H1 (cell line): ENCODE data around the gene SLC15A1. TPM values are rescaled to one million over a fixed set of nuclear protein-coding genes. Genes with fewer than 3 reads are reported as not detected.

ENCODE experiments used
- CTCF ChIA-PET: fragments of 300-600 bp; sonication (Branson Sonifier 250); formaldehyde crosslinking; loops from one replicate; lab custom pipeline; 2021; ENCODE audit not compliant: partially characterized antibody; lab: Charles Lee
- POLR2A ChIA-PET: fragments of 300-600 bp; sonication (Branson Sonifier 250); formaldehyde crosslinking; loops from one replicate; lab custom pipeline; 2021; ENCODE audit warnings: inconsistent platforms; ENCODE audit not compliant: partially characterized antibody; lab: Charles Lee
- DNase-seq, 2 experiments: peaks; one replicate each; pipeline versions ENCODE4 v3.0.0 to v3.0.0-alpha.2; 2010 to 2022; ENCODE audit warnings: low spot score in 2 of 2, low read depth in 1 of 2, mixed read lengths in 1 of 2
- FAIRE-seq: peaks from 2 replicates; lab custom pipeline; 2011; peaks lifted over from hg19 to GRCh38; lab: Jason Lieb, UNC
- H2AFZ ChIP-seq: 2 replicates; pipeline ENCODE4 v1.8.1; 2012; ENCODE audit warnings: low read length, inconsistent platforms
- H2AK5ac ChIP-seq: 2 replicates; pipeline ENCODE4 v1.6.1; 2013; ENCODE audit warnings: low read depth, low read length
- H2BK120ac ChIP-seq: replicated peaks from 2 replicates; pipeline ENCODE3; 2013; ENCODE audit warnings: low read depth, low read length, inconsistent platforms
- H2BK12ac ChIP-seq: 2 replicates; pipeline ENCODE4 v1.6.1; 2013; ENCODE audit warnings: low read depth, low read length
- H2BK15ac ChIP-seq: 2 replicates; pipeline ENCODE4 v1.6.1; 2013; ENCODE audit warnings: low read length
- H2BK20ac ChIP-seq: 2 replicates; pipeline ENCODE4 v1.6.1; 2013; ENCODE audit warnings: low read length
- H2BK5ac ChIP-seq: 2 replicates; pipeline ENCODE4 v1.6.1; 2013; ENCODE audit warnings: low read depth, low read length
- H3K14ac ChIP-seq: 2 replicates; pipeline ENCODE4 v1.6.1; 2013; ENCODE audit warnings: inconsistent platforms; ENCODE audit not compliant: insufficient read length
- H3K18ac ChIP-seq: 2 replicates; pipeline ENCODE4 v1.6.1; 2013; ENCODE audit warnings: low read length; ENCODE audit errors: extremely low read depth
- H3K23ac ChIP-seq: 2 replicates; pipeline ENCODE4 v1.6.1; 2013; ENCODE audit warnings: inconsistent platforms; ENCODE audit not compliant: insufficient read length
- H3K23me2 ChIP-seq: 2 replicates; pipeline ENCODE4 v1.6.1; 2013; ENCODE audit warnings: low read depth, low read length
- H3K27ac ChIP-seq: 2 replicates; pipeline ENCODE4 v1.6.1; 2011; ENCODE audit warnings: low read depth, low read length, inconsistent platforms
- H3K27me3 ChIP-seq, 4 experiments: replicated peaks in 1 of 4; 1 replicate in 1 of 4; 2 replicates in 3 of 4; pipeline versions ENCODE4 v1.6.1 to v1.8.1; 2011 to 2013; ENCODE audit warnings: low read length in 3 of 4, mild to moderate bottlenecking in 3 of 4, inconsistent platforms in 2 of 4, mixed read lengths in 2 of 4, moderate library complexity in 1 of 4; ENCODE audit not compliant: control insufficient read depth in 3 of 4, insufficient read depth in 3 of 4; ENCODE audit errors: extremely low read depth in 1 of 4
- H3K36me3 ChIP-seq, 4 experiments: 2 replicates each; pipeline versions ENCODE4 v1.6.1 to v1.8.1; 2011 to 2013; ENCODE audit warnings: mild to moderate bottlenecking in 4 of 4, low read length in 3 of 4, moderate library complexity in 2 of 4, control low read depth in 1 of 4, inconsistent platforms in 1 of 4; ENCODE audit not compliant: insufficient read depth in 4 of 4, control insufficient read depth in 2 of 4
- H3K4ac ChIP-seq: replicated peaks from 2 replicates; pipeline ENCODE3; 2013; ENCODE audit warnings: low read length, low read depth, mixed read lengths, inconsistent platforms; ENCODE audit not compliant: insufficient read length
- H3K4me1 ChIP-seq, 4 experiments: replicated peaks in 1 of 4; 1 replicate in 1 of 4; 2 replicates in 3 of 4; pipeline versions ENCODE4 v1.6.1 to v1.8.1; 2011 to 2013; ENCODE audit warnings: low read length in 3 of 4, inconsistent platforms in 2 of 4, mixed read lengths in 1 of 4; ENCODE audit not compliant: insufficient read depth in 4 of 4, control insufficient read depth in 3 of 4
- H3K4me2 ChIP-seq, 2 experiments: 2 replicates each; pipeline versions ENCODE4 v1.6.1 to v1.8.1; 2011 to 2013; ENCODE audit warnings: low read depth in 2 of 2, low read length in 2 of 2, control low read depth in 1 of 2, inconsistent platforms in 1 of 2, mild to moderate bottlenecking in 1 of 2; ENCODE audit not compliant: insufficient read depth in 1 of 2
- H3K4me3 ChIP-seq, 4 experiments: fragments of 200-600, 300-600 bp in 1 of 4; sonication (generic), shearing (Covaris generic), sonication (Bioruptor Twin) in 1 of 4; 2 replicates each; pipeline versions ENCODE4 v1.5.1 to v1.8.1; 2011 to 2016; ENCODE audit warnings: low read length in 4 of 4, low read depth in 3 of 4, control low read depth in 2 of 4, inconsistent platforms in 2 of 4, mild to moderate bottlenecking in 2 of 4, mixed read lengths in 1 of 4, moderate library complexity in 1 of 4; ENCODE audit not compliant: insufficient read depth in 2 of 4; ENCODE audit errors: extremely low read depth in 1 of 4
- H3K56ac ChIP-seq: replicated peaks from 2 replicates; pipeline ENCODE3; 2013; ENCODE audit warnings: low read depth, mild to moderate bottlenecking, mixed read lengths, low read length, inconsistent platforms; ENCODE audit not compliant: insufficient read length
- H3K79me1 ChIP-seq: 2 replicates; pipeline ENCODE4 v1.6.1; 2013; ENCODE audit warnings: low read depth, low read length, control low read depth
- H3K79me2 ChIP-seq, 2 experiments: 2 replicates each; pipeline versions ENCODE4 v1.6.1 to v1.8.1; 2012 to 2013; ENCODE audit warnings: low read length in 2 of 2, mild to moderate bottlenecking in 2 of 2, inconsistent platforms in 1 of 2; ENCODE audit not compliant: insufficient read depth in 2 of 2, control insufficient read depth in 1 of 2
- H3K9ac ChIP-seq, 4 experiments: replicated peaks in 1 of 4; 1 replicate in 1 of 4; 2 replicates in 3 of 4; pipeline versions ENCODE4 v1.6.1 to v1.8.1; 2011 to 2013; ENCODE audit warnings: low read depth in 3 of 4, low read length in 3 of 4, control low read depth in 2 of 4, mild to moderate bottlenecking in 2 of 4, moderate library complexity in 2 of 4, inconsistent platforms in 1 of 4; ENCODE audit errors: extremely low read depth in 1 of 4
- H3K9me3 ChIP-seq, 2 experiments: 2 replicates each; pipeline versions ENCODE4 v1.6.1 to v1.8.1; 2012 to 2013; ENCODE audit warnings: mild to moderate bottlenecking in 2 of 2, moderate library complexity in 2 of 2, control low read depth in 1 of 2, inconsistent platforms in 1 of 2, low read depth in 1 of 2, low read length in 1 of 2, mixed read lengths in 1 of 2; ENCODE audit not compliant: insufficient read depth in 2 of 2
- H4K20me1 ChIP-seq, 2 experiments: replicated peaks in 1 of 2; 2 replicates each; pipeline versions ENCODE3 to v1.8.1; 2011 to 2013; ENCODE audit warnings: inconsistent platforms in 2 of 2, low read length in 2 of 2, mild to moderate bottlenecking in 1 of 2; ENCODE audit not compliant: insufficient read depth in 2 of 2, control insufficient read depth in 1 of 2
- H4K5ac ChIP-seq: 2 replicates; pipeline ENCODE4 v1.6.1; 2013; ENCODE audit warnings: low read length, low read depth, mixed read lengths, inconsistent platforms; ENCODE audit not compliant: insufficient read length
- H4K8ac ChIP-seq: 2 replicates; pipeline ENCODE4 v1.8.0; 2013; ENCODE audit warnings: mild to moderate bottlenecking, moderate library complexity, low read length, inconsistent platforms; ENCODE audit not compliant: insufficient read depth; ENCODE audit errors: extremely low read depth
- H4K91ac ChIP-seq: replicated peaks from 2 replicates; pipeline ENCODE3; 2013; ENCODE audit warnings: low read length, mixed read lengths, inconsistent platforms; ENCODE audit not compliant: insufficient read length
- ASH2L ChIP-seq: fragments of 200-600, 300-600 bp; sonication (generic); IDR thresholded peaks from one replicate; pipeline ENCODE4 v1.7.1; 2017; ENCODE audit warnings: low read length
- CTCF ChIP-seq, 3 experiments: IDR thresholded peaks; 1 replicate in 2 of 3; 2 replicates in 1 of 3; pipeline versions ENCODE4 v1.5.1 to v1.6.1; 2011; ENCODE audit warnings: low read length in 3 of 3, mild to moderate bottlenecking in 3 of 3, inconsistent platforms in 2 of 3, low read depth in 1 of 3, moderate library complexity in 1 of 3; ENCODE audit not compliant: insufficient read depth in 1 of 3; ENCODE audit errors: control extremely low read depth in 1 of 3
- EZH2 ChIP-seq: fragments of 200-600 bp; sonication (generic); IDR thresholded peaks from 2 replicates; pipeline ENCODE4 v1.7.1; 2012; ENCODE audit warnings: low read depth, mild to moderate bottlenecking, moderate library complexity, low read length, inconsistent platforms; ENCODE audit not compliant: severe bottlenecking
- FOSL1 ChIP-seq: IDR thresholded peaks from 2 replicates; pipeline ENCODE4 v1.6.1; 2011; ENCODE audit warnings: mild to moderate bottlenecking, low read depth, low read length, moderate library complexity; ENCODE audit not compliant: insufficient read depth
- HDAC2 ChIP-seq, 2 experiments: fragments of 300-600 bp in 1 of 2; sonication (generic) in 1 of 2; IDR thresholded peaks; 2 replicates each; pipeline ENCODE4 v1.6.1; 2011 to 2012; ENCODE audit warnings: low read depth in 2 of 2, low read length in 2 of 2, mild to moderate bottlenecking in 2 of 2, moderate library complexity in 2 of 2, borderline replicate concordance in 1 of 2, inconsistent platforms in 1 of 2
- MAX ChIP-seq: IDR thresholded peaks from 2 replicates; pipeline ENCODE4 v1.6.1; 2012; ENCODE audit warnings: inconsistent platforms
- POLR2AphosphoS5 ChIP-seq: IDR thresholded peaks from 2 replicates; pipeline ENCODE4 v1.6.1; 2011; ENCODE audit warnings: low read depth, low read length
- RFX5 ChIP-seq: IDR thresholded peaks from 2 replicates; pipeline ENCODE4 v1.6.1; 2011; ENCODE audit warnings: low read depth, low read length, improper control_type of control experiment, borderline replicate concordance
- RXRA ChIP-seq: IDR thresholded peaks from 2 replicates; pipeline ENCODE4 v1.6.1; 2011; ENCODE audit warnings: low read depth, mild to moderate bottlenecking, low read length, moderate library complexity; ENCODE audit not compliant: insufficient read depth
- SP1 ChIP-seq: IDR thresholded peaks from 2 replicates; pipeline ENCODE4 v1.6.1; 2011; ENCODE audit warnings: low read depth, low read length
- WGBS, 2 experiments: shearing (Covaris generic) in 1 of 2; methylation state at CpG; one replicate each; pipeline versions ENCODE4 v1.1.6 to v1.1.7; 2013 to 2015; ENCODE audit warnings: low lambda C conversion rate in 2 of 2, mixed read lengths in 2 of 2, inconsistent platforms in 1 of 2, low coverage in 1 of 2, missing lambda C conversion rate in 1 of 2; ENCODE audit not compliant: insufficient replicate concordance in 2 of 2, insufficient coverage in 1 of 2, insufficient read length in 1 of 2; ENCODE audit errors: extremely low coverage in 1 of 2, missing lambda C conversion rate in 1 of 2; 5-methylcytosine and 5-hydroxymethylcytosine counted together
- polyA plus RNA-seq, 7 experiments: library from polyadenylated mRNA; depleted of rRNA in 3 of 7; stranded (reverse) in 5 of 7; unstranded in 2 of 7; fragments of >200 nt in 5 of 7; fragments of 200-250 nt in 2 of 7; gene quantifications; 1 replicate in 5 of 7; 2 replicates in 1 of 7; 4 replicates in 1 of 7; pipeline versions ENCODE4 v1.2.1 to v1.2.3, GENCODE V29; 2011 to 2013; ENCODE audit warnings: missing spikeins in 2 of 7, mixed read lengths in 2 of 7
- total RNA-seq: library from RNA; stranded (reverse); fragmentation: NEBNext Ultra II Directional; extraction: Animal tissue kit (Norgen Biotek cat#: 25700); gene quantifications from 2 replicates; pipeline ENCODE4 v1.2.1, GENCODE V29; 2021

SLC15A1 gene
- total and polyA plus RNA-seq, 2 of the 8 experiments (the other 6 are each of a cell fraction or from before 2014, with no cell fraction given), result 1.3 to 2.4 TPM

GRCh38 chr13:98721825-98722510 lies 30.5 kb downstream of the SLC15A1 start:
- 83% methylated on average over 11 of the region's 11 CpGs; no CpG with 5 or more reads in 1 of the 2 experiments for WGBS, 2 experiments
- no peak overlapping the region for H2BK120ac ChIP-seq
- H2BK12ac ChIP-seq, result no peak overlapping the region
- H3K4ac ChIP-seq, result no peak overlapping the region
- H4K20me1 ChIP-seq, result no peaks in the 10 kb centered on the region
- no peak for DNase-seq
- H3K36me3 ChIP-seq, result no peaks in the 10 kb centered on the region
- POLR2A ChIA-PET, result no interaction called here
- H3K4me3 ChIP-seq, result no peak overlapping the region
- CTCF ChIA-PET, result interaction anchor here (1.0 to 1.5 kb wide), 6 partner anchors 19 to 119 kb away, joined by 3 to 7 read pairs (median 3); no protein-coding TSS in a partner anchor
- no peaks in the 10 kb centered on the region for H3K79me1 ChIP-seq
- H3K27ac ChIP-seq, result no peak overlapping the region
- H3K4me2 ChIP-seq, result no peak overlapping the region
- H3K27me3 ChIP-seq, result no peaks in the 10 kb centered on the region
- H3K56ac ChIP-seq, result no peak overlapping the region
- no peak overlapping the region for H3K14ac ChIP-seq
- H2AFZ ChIP-seq, result no peak overlapping the region
- no peak overlapping the region for H3K23ac ChIP-seq
- no peaks in the 10 kb centered on the region for H3K4me1 ChIP-seq
- no peak overlapping the region for H3K18ac ChIP-seq
- no peaks in the 10 kb centered on the region for H3K9me3 ChIP-seq
- H4K5ac ChIP-seq, result no peak overlapping the region
- H4K8ac ChIP-seq, result no peak overlapping the region
- no peak overlapping the region for H4K91ac ChIP-seq
- no peak overlapping the region for H2BK15ac ChIP-seq
- FAIRE-seq, result no peak
- no peaks in the 10 kb centered on the region for H3K79me2 ChIP-seq
- H2AK5ac ChIP-seq, result no peak overlapping the region
- H3K9ac ChIP-seq, result no peak overlapping the region
- H3K23me2 ChIP-seq, result no peaks in the 10 kb centered on the region
- no peak overlapping the region for H2BK20ac ChIP-seq
- no peak overlapping the region for H2BK5ac ChIP-seq
- TF ChIP-seq MAX (no peak), RFX5 (no peak), CTCF (IDR thresholded peaks at IDR 0.05; ENCODE audit: control extremely low read depth in 1 of 3, insufficient read depth in 1 of 3, low read depth in 1 of 3, low read length in 3 of 3) (no peak), RXRA (no peak), HDAC2 (IDR thresholded peaks at IDR 0.05; ENCODE audit: borderline replicate concordance in 1 of 2, low read depth in 2 of 2, low read length in 2 of 2) (no peak), SP1 (no peak), POLR2AphosphoS5 (no peak), ASH2L (no peak), EZH2 (no peak), FOSL1 (no peak)
